ENCODE measurements around the gene BLTP3B.
A peak's percentile ranks its signal among the peaks of the same experiment; 100 is the strongest.
"Not testable (repeated sequence)": the region's sequence is repeated elsewhere in the genome, so short reads cannot be mapped to it uniquely, and the experiment has no call there.

BLTP3B gene, protein sequence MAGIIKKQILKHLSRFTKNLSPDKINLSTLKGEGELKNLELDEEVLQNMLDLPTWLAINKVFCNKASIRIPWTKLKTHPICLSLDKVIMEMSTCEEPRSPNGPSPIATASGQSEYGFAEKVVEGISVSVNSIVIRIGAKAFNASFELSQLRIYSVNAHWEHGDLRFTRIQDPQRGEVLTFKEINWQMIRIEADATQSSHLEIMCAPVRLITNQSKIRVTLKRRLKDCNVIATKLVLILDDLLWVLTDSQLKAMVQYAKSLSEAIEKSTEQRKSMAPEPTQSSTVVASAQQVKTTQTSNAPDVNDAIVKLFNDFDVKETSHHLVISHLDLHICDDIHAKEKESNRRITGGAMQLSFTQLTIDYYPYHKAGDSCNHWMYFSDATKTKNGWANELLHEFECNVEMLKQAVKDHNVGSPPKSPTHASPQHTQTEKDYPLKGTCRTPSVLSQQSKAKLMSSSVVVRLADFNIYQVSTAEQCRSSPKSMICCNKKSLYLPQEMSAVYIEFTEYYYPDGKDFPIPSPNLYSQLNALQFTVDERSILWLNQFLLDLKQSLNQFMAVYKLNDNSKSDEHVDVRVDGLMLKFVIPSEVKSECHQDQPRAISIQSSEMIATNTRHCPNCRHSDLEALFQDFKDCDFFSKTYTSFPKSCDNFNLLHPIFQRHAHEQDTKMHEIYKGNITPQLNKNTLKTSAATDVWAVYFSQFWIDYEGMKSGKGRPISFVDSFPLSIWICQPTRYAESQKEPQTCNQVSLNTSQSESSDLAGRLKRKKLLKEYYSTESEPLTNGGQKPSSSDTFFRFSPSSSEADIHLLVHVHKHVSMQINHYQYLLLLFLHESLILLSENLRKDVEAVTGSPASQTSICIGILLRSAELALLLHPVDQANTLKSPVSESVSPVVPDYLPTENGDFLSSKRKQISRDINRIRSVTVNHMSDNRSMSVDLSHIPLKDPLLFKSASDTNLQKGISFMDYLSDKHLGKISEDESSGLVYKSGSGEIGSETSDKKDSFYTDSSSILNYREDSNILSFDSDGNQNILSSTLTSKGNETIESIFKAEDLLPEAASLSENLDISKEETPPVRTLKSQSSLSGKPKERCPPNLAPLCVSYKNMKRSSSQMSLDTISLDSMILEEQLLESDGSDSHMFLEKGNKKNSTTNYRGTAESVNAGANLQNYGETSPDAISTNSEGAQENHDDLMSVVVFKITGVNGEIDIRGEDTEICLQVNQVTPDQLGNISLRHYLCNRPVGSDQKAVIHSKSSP (N-terminal part only)

GRCh38 chr12:100142851-100143559 lies at the start of gene BLTP3B:
TSS of gene BLTP3B (minus strand) at chr12:100142874. CDS start at chr12:100142635, 239 bp downstream.
- peak; percentile 90 for DNase-seq

DNA sequence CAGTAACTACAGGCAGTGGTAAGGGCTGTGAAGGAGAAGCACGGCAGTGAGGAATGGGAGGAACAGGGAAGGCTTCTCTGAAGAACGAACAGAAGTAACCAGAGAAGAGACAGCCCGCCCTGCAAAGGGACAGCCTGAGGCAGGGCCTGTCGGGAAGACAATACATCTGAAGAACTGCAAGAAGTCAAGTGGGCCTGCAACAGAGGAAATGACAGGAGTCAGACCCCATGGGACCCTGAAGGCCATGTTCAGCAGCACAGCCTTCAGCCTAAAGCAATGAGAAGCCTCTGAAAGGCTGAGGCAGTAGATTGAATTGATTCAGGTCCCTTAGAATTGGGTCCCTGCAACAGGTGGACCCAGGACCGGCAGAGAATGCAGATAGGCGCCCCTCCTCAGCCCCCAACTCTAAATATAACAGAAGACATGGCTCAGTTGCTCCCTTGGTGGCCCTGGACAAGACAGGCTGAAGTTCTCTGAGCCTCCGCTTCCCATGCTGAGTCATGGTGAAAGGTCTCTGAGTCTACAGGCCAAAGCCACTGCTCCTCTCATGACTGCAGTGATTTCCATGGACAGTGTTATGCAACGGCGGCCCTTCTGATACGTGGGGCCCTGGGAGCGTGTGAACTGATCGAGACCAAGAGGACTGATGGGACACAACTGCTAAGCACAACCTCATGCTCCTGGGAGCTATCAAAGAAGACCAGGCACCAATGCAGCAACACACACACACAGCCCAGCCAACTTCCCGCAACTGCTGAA lies 47.1 kb upstream of the BLTP3B start:
- DNase-seq = no peak

DNA sequence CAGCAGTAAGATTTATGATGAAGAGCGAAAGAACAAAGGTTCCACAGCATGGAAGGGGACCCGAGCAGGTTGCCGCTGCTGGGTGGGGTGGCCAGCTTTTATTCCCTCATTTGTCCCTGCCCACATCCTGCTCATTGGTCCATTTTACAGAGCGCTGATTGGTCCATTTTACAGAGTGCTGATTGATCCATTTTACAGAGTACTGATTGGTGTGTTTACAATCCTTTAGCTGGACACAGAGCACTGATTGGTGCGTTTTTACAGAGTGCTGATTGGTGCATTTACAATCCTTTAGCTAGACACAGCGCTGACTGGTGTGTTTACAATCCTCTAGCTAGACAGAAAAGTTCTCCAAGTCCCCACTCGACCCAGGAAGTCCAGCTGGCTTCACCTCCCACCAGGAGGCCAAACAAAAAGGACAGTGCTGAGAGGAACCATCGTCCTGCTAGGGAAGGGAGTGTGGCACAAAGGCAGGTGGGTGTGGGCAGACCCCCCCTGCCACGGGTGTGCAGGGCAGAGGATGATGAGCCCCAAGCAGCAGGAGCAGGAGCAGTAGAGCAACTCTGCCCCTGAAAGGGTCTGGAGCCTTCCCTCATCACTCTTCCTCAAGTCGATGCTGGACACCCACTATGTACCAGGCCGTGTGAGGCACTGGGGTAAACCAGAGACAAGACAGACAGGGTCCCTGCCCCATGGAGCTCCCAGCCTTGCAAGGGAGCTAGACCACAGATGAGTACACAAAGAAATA lies 46.4 kb upstream of the BLTP3B start:
- not testable (repeated sequence) for DNase-seq

GRCh38 chr12:100187857-100188519 lies 45.3 kb upstream of the BLTP3B start:
- no peak for DNase-seq

DNA sequence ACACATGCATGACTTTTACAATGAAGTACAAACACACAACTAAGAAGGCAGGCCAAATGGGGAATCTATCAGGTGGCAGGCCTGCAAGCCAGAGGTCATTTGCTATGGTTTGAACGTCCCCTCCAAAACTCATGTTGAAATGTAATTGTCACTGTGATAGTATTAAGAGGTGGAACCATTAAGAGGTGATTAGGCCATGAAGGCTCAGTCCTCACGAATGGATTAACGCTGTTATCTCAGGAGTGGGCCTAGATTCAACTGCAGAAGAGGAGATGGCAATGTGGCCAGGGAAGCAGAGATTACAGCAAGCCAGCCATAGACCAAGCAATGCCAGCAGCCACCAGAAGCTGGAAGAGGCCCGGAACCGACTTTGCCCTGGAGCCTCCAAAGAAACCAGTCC lies 44.4 kb upstream of the BLTP3B start:
- no peak for DNase-seq

DNA sequence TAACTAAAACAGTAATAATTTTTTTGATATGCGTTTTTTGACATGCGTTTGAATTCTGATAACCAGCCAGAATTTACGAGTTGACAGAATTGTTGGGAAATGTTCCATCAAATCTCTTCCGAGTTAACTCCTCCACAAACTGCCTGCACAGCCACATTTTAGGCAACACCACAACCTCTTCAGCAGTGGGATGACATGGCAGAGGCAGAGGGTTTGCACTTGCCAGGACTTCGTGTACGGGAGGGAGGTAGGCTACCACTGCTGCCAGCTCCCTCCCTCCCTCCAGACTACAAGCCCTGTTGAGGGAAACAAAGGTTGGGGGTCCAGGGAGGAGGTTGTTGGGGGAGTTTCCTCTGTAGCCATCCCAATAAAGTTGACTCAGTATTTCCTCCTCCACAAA lies 43.4 kb upstream of the BLTP3B start:
- no peak for DNase-seq

DNA sequence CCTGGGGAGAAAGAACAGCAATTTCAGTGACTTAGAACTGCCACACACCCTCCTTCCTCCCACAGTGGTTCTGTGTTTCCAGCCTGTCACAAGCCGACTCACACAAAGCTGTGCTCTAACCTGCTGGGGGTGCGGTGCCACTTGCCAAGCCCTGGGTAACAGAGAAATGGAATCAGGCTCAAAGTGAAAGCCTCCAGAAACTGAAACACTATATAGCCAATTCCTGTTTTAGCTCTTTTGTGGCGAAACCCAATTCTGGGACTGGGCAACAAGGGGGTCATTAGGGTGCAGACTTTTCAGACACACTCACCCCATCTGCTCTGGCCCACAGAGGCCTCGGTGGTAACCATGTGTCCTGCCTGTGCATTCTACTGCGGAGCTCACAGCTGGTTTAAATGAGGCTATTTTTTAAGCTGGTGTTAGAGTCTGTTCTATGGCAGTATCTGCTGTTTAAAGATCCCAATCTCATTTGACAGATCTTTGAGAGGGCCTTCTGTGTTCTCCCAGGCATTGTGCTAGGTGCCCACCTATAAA lies 42.8 kb upstream of the BLTP3B start:
- DNase-seq = no peak

- no peak for DNase-seq
These were observed 42.0 kb upstream of the BLTP3B start for GRCh38 chr12:100184549-100185145.

DNA sequence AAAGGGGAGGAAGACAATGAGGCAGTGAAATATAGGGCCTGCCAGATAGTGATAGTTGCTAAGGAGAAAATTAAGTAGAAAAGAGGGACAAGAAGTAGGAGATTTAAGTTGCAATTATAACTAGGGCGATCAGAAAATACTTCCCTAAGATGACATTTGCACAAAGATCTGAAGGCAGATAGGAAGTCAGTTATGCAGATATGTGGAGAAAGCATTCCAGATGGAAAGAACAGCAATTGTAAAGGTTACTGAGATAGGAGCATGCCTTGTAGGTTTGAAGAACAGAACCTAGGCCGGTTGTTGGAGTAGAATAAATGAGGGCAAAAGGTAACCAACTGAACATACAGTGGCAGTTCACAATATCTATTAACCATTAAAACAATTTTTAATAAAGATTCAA lies 36.6 kb upstream of the BLTP3B start:
- DNase-seq = no peak

- DNase-seq = not testable (repeated sequence)
These were observed 33.8 kb upstream of the BLTP3B start for GRCh38 chr12:100176493-100176892.

DNA sequence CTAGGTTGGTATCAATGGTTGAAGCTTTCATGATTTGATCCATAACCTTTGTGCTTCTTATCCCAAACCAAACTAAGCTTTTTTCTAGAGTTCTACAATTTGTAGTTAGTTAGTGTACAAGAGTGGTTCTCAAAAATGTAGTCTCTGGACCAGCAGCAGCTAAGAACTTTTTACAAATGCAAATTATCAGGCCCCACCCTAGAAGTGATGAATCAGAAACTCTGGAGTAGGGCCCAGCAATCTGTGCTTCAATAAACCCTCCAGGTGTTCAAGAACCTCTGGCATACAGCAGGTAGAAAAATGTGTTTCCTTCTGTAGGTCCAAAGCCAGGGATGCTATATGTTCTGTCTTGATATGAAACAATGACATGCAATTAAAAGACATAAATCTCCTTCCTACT lies 31.8 kb upstream of the BLTP3B start:
- DNase-seq = no peak

- DNase-seq = no peak
These were observed 30.4 kb upstream of the BLTP3B start for GRCh38 chr12:100173111-100173510.

DNA sequence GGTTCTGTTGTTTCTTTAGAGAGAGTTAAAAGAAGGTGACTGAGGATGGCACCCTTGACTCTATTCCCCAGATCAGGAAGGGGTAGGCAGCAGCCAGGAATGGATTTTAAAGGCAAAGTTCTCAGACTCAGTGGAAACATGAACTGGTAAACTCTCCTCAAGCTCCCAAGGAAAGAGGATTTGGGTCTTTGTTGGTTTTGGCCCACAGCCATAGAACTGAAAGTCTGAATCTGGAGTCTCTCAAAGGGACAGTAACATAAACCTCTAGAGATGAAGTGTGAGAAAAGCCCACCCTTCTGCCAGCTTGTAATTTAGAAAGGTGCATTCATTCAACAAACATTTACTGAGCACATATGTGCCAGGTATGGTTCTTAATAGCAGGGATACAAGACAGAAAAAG lies 28.6 kb upstream of the BLTP3B start:
- no peak for DNase-seq

GRCh38 chr12:100170313-100170858 lies 27.7 kb upstream of the BLTP3B start:
- DNase-seq = no peak

- no peak for DNase-seq
These were observed 26.7 kb upstream of the BLTP3B start for GRCh38 chr12:100169345-100169744.

GRCh38 chr12:100168562-100168961 lies 25.9 kb upstream of the BLTP3B start:
- no peak for DNase-seq

GRCh38 chr12:100166232-100166631 lies 23.6 kb upstream of the BLTP3B start:
- DNase-seq = no peak

DNA sequence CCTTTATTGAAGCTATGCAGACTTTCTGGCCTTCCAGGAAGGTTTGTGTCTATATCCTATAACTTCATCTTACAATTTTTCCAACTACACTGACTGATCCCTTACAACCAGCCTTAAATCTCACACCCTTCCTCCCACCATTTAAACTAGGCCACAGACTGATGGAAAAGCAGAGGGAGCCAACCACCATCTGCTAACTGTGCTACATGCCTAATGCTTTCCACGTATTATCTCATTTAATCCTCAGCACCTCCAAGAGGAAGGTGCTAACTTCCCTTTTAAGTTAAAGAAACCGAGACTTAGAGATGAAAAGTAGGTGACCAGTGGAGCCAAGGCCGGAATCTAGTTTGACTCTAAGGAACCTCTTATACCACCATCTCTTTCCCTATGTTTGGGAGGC lies 22.7 kb upstream of the BLTP3B start:
- no peak for DNase-seq

DNA sequence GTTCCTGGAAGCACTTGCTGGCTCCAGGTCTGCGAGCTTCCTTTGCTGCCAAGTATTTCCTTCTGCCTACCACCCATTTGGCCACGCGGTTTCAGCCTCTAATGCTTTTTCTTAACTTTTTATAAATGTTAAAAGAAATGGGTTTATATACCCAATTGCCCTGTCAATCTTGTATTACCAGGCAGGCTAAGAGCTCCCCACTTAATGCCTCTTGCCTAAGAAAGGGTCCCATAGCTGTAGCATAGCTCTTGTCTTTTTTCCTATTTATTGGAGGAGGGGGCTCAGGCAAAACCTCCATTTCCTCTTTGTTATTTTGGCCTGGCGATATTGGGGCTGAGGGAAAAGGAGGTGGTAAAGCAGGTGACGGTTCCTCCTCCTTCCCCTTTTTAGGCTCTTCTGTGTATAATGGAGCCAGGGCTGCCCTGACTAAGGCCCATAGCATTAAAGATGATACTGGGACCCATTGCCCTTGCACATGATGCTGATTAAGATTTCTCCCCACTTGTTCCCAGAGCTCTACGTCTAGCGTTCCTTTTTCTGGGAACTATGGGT lies 21.6 kb upstream of the BLTP3B start:
- no peak for DNase-seq
